DOHH2 (cell line): ENCODE data around the gene ARHGEF7.

Experiments
- CTCF ChIP-seq: fragments of 200-600 bp; sonication (generic); IDR thresholded peaks from one replicate; pipeline ENCODE4 v1.5.1; 2014; ENCODE audit warnings: antibody characterized with exemption, mild to moderate bottlenecking, low read depth, low read length; ENCODE audit not compliant: poor library complexity, severe bottlenecking
- EZH2phosphoT487 ChIP-seq: fragments of 200-600 bp; sonication (generic); IDR thresholded peaks from 2 replicates; pipeline ENCODE4 v1.6.1; 2017; ENCODE audit warnings: borderline replicate concordance, mild to moderate bottlenecking, antibody characterized with exemption, low read length, moderate library complexity, mixed read lengths

DNA sequence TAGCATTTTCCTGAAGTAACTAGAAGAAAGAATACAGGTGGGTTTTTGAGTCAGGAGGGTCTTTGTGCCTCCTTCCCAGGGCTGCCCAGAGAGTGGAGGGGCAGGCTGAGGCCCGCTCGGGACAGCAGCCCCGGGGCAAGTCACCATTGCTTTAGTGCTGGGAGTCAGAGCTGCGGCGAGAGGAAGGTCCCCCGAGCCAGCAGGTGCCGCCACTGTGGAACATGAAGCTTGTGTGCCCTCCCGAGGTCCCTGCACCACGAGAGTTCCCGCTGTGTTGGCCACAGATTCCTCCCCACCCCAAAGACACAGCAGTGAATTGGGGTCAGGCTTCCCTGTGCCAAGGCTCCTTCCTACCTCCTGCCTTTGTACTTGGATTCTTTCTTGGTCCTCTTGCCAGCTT lies 154.4 kb downstream of the ARHGEF7 start:
- TF ChIP-seq CTCF, result no peak
- no peak for TF ChIP-seq EZH2phosphoT487
